GM21390 (cell line): ENCODE results near the gene EMC10.
A peak's percentile ranks its signal among the peaks of the same experiment; 100 is the strongest.
"Not testable (repeated sequence)": the region's sequence is repeated elsewhere in the genome, so short reads cannot be mapped to it uniquely, and the experiment has no call there.

Experiments used
- ATAC-seq: cut with Tn5 transposase; IDR thresholded peaks from one replicate; pipeline ENCODE4 v1.9.1; 2021; ENCODE audit not compliant: unreplicated experiment

The EMC10 gene

DNA sequence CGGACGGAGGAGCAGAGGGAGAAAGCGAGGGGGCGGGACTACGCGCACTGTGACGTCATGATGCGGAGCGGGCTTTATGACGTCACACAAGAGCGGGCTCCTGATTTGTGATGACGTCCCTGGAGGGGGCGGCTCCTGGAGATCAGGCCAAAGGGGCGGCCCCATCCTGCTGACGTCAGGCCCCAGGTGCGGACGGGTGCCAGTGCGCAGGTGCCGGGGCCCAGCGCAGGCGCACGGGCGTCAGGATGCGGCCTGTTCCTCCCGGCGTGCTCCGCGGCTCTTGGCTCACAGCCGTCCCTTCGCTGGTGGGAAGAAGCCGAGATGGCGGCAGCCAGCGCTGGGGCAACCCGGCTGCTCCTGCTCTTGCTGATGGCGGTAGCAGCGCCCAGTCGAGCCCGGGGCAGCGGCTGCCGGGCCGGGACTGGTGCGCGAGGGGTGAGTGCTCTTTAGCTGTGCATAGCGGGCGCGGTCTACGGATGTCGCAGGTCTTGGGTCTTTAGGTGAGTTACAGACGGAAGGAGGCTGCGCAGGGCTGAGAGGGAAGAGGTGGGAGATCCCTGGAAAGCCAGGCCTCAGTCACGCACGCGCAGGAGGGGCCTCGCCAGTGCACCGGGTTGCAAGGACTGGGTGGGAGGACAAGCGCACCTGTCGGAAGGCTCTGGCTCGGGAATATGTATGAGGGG is at the start of gene EMC10, which contains the start of gene GARIN5A:
Gene EMC10 (plus strand): TSS at position 284 of the 683 bp plus-strand sequence. CDS start 38 bp downstream, at position 322.
Gene GARIN5A (minus strand): TSS at position 625 of the 683 bp plus-strand sequence. CDS start 460 bp downstream, at position 165.
- peak; percentile 78 for ATAC-seq

DNA sequence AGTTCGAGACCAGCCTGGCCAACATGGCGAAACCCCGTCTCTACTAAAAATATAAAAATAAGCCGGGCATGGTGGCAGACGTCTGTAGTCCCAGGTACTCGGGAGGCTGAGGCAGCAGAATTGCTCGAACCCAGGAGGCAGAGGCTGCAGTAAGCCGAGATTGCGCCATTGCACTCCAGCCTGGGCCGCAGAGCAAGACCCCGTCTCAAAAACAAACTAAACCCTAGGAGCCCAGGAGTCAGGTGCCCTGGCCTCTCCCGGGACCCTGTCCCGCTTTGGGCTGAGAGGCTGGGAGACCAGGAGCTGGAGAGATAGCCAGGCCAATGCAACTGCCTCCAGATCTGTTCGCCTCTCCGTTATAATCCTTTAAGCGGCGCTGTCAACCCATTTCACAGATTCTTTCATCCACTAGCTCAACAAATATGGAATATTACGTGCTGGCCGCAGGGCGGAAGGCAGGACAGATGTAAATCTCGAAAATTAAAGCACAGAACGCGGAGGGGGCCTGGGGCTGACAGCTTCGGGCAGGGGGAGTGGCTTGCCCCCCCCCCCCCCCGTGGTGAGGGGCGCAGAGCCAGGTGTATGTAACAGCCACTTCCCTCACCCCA is 48.9 kb upstream of the EMC10 start:
- no peak for ATAC-seq

DNA sequence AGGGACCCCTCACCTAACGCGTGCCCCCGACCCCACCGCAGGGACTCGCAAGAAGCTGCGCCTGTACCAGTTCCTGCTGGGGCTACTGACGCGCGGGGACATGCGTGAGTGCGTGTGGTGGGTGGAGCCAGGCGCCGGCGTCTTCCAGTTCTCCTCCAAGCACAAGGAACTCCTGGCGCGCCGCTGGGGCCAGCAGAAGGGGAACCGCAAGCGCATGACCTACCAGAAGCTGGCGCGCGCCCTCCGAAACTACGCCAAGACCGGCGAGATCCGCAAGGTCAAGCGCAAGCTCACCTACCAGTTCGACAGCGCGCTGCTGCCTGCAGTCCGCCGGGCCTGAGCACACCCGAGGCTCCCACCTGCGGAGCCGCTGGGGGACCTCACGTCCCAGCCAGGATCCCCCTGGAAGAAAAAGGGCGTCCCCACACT is 48.3 kb upstream of the EMC10 start:
- ATAC-seq: no peak

DNA sequence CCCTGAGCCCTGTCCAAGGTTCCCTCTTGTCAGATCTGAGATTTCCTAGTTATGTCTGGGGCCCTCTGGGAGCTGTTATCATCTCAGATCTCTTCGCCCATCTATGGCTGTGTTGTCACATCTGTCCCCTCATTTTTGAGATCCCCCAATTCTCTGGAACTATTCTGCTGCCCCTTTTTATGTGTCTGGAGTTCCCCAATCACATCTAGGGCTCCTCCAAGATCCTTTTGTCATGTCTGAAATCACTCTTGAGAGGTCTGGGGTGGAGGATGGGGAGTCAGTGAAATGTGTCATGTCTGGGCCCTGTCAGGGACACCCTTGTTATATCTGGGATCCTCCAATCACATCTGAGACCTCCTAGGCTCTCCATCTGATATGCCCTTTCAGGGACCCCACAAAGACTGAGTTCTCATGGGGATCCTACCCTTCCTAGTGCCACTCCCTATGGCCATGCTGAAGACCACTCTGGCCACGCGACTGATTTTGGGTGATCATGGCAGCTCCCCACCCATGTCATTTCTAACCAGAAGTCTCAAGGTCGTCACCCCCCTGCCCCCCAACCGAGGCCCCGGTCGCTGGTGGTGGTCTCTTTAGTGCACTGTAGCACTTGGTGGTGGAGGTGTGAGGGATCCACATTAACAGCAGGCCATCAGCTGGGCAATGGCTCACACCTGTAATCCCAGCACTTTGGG is 47.4 kb upstream of the EMC10 start:
- no peak for ATAC-seq

DNA sequence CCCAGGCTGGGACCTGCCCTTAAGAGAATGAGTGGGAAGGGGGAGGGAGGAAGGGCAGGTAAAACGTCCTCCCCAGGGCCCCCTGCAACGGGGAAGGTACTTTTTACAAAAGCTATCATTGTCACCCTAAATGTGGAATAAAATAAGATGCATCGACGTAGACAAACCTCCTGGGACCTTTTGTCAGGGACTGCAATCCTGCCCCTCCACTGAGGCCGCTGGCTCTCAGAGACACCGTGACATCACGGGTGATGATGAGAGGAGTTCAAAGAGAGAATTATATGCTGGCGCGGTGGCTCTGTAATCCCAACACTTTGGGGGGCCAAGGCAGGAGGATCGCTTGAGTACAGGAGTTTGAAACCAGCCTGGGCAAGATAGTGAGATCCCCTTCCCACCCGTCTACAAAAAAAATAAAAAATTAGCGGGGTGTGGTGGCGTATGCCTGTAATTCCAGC is 45.4 kb upstream of the EMC10 start:
- no peak for ATAC-seq

DNA sequence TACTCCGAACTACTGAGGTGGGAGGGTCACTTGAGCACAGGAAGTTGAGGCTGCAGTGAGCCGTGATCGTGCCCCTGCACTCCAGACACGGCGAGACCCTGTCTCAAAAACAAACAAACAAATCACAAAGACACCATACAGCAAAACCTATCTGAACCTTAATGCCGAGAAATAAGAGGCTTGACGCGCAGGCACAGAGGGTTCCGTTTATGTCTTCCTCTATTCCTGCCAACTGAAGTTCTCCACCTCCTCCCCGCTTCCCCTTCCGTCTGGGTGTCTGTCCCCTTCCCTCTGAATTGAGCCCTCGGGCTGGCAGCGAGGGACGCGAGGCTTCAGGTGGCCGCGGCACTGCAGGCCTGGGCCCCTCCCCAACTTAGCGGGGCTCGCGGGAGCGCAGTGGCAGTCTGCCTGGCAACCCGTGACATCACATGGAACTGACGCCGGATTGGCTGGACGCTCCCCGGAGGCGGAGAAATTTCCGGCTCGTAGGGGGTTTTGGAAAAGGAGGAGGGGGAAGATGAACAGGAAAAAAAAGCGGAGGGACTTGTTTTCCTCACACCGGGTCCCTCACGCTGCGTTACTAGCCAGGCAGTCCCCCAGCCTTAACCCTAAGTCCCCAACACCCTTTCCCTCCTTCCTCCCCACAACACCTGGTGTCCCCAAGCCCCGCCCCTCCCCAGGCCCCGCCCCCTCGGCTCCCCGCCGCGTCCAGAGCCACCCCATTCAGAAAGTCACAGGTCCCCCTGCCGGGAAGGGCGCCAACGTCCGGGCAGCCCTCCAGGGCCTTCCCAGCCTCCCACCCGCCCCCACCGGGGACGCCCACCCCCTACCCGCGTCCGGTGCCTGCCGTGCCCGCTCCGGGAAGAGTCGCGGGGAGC is 44.7 kb upstream of the EMC10 start:
- ATAC-seq: peak; percentile 64

DNA sequence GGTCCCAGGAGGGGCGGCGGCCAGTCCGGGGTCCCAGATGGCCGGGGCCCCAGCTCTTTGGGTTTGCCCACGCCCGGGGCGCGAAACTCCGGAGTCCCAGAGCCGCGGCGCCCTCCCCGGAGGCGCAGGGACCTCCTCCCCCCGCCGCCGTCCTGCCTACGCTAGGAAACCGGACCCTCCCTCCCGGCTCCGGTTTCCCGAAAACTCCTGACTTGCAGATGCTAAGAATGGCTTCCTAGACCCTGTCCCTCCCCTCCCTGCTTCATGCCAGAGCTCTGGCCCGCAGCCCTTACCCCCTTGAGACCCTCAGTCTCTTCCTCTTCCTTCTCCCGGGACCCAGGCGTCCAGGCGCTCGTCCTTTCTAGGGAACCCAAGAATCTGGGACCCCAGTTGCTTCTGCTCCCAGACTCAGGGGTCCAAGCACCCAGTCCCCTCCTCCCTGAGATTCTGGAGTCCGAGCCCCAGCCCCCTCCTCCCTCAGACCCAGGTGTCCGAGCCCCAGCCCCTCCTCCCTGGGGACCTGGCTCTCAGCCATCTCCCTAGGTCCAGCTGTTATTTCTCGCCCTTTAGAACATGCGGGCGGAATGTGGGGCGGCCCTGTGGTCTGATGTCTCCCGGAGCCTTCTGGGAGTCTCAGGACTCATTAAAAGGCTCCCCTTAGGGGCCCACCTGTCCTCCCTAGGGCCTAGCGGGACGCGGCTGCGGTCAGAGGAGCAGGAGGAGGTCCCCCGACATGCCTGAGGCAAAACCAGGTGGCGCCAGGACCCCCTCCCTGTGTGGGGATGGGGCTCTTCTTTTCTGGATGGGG is 43.9 kb upstream of the EMC10 start, which contains the start of gene MYBPC2:
Gene MYBPC2 (plus strand): TSS at position 672 of the 808 bp plus-strand sequence. CDS start 62 bp downstream, at position 734.
- peak; percentile 7 for ATAC-seq

DNA sequence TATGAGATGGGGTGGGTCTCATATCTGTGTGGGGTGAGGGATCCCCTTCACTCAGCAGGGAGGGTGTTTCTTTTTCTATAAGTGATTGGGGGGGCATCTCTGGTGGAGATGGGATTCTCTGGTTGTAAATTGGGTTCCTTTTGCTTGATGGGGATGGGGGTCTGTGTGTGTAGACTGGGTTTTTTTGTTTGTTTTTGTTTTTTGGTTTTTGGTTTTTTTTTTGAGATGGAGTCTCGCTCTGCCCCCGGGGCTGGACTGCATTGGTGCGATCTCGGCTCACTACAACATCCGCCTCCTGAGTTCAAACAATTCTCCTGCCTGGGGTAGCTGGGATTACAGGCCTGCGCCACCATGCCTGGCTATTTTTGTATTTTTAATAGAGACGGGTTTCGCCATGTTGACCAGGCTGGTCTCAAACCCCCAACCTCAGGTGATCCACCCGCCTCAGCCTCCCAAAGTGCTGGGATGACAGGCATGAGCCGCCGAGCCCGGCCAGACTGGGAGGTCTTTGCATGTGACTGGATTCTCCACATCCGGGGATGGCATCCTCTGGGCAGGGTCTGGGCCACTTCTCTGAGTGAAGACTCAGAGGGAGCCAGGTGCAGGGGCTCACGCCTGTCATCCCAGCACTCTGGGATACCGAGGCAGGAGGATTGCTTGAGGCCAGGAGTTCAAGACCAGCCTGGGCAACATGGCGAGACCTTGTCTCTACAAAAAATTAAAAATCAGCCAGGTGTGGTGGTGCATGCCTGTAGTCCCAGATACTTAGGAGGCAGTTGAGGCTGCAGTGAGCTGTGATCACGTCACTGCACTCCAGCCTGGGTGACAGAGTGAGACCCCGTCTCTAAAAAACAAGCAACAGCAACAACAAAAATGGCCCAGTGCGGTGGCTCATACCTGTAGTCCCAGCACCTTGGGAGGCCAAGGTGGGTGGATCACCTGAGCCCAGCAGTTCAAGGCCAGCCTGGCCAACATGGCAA is 42.8 kb upstream of the EMC10 start:
- ATAC-seq: no peak

DNA sequence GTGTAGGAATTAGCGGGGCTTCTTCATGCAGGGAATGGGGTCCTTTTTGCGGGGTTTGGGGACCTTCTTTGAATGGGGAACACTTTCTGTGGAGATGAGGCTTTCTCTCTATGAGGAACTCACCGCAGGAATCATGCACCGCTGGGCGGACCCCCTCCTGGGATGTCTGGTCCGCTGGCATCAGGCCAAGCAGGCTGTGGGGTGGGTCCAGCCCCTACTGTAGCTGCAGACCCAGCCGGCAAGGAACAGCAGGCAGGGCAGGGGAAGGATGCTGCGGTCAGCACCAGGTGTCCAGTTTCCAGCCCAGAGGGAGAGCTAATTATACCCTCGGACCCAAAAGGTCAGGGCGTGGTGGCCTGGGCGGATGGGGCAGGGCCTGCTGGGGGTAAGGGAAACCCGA is 41.8 kb upstream of the EMC10 start:
- ATAC-seq: no peak

DNA sequence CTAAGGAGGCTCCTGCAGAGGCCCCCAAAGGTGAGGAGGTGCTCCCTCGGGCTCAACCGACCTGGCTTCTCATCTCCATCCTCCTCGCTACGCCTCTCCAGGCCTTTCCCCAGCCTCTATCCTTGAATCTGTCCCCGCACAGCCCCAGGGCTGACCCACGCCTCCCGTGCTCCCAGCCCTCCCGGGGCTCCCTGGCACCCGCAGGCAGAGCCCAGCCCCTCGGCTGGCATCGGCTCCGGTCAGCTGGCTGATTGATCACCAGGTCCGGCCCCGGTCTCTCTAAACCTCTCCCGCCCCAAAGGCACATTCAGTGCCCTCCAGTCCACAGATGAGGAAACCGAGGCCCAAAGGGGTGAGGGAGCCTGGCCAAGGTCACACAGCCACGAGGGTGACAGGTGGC is 41.1 kb upstream of the EMC10 start:
- ATAC-seq: no peak

DNA sequence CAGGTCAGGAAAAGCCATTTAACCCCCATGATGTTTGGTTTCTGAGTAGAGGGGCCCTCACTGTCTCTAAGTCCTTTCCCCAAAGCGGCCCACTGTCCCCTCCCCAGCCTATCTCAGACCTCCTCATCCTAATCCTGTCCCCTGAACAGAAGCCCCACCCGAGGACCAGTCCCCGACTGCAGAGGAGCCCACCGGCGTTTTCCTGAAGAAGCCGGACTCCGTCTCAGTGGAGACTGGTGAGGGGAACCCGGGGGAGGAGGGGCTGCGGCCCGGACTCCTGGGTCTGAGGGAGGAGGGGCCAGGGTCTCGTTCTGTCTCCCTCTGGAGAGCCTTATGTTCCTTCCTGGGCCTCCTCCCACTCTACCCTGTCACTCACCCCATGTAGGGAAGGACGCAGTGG is 40.7 kb upstream of the EMC10 start:
- no peak for ATAC-seq

DNA sequence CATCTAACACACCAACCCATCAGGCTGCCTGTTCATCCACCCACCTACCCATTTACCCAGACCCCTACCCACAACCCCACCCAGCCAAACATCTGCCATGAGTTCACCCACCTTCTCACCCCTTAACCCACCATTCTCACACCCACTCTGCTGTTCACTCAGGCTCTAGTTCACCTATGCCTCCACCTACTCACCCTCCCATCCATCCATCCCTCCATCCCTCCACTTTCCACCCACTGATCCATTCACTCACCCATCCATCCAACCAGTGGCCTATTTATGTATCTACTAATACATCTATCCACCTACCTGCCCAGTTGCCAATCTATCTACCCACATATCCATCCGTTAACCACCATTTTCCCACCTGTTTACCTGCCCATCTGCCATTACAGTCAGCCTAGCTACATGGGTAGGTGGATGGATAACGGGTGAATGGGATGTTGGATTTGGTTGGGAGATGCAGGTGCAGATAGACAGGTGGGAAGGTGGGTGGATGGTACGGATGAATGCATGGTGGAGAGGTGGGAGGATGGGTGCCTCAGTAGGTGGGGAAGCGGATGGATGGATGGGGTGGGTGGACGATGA is 38.4 kb upstream of the EMC10 start:
- no peak for ATAC-seq

DNA sequence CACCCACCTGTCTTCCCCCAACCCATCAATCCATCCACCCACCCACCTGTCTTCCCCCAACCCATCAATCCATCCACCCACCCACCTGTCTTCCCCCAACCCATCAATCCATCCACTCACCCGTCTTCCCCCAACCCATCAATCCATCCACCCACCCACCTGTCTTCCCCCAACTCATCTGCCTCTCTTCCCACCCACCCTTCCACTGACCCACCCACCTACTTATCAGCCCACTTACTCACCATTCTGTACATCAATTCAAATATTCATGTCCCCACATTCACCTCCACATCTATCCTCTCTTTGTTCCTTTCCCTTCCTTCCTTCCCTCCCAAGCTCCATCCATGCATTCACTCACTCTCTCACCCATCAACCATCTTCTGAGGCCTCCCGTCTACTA is 37.2 kb upstream of the EMC10 start:
- ATAC-seq: not testable (repeated sequence)

DNA sequence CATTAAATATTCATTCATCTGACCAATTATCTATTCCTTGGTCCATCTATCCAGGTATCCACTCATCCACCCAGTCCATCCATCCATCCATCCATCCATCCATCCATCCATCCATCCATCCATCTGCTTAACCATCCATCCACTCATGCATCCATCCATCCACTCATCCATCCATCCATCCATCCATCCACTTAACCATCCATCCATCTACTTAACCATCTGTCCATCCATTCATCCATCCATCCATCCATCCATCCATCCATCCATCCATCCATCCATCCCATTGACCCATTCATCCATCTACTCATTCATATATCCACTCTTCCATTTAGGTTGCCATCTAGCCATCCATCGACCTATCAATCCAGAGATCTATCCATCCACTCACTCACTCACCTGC is 32.2 kb upstream of the EMC10 start:
- no peak for ATAC-seq

DNA sequence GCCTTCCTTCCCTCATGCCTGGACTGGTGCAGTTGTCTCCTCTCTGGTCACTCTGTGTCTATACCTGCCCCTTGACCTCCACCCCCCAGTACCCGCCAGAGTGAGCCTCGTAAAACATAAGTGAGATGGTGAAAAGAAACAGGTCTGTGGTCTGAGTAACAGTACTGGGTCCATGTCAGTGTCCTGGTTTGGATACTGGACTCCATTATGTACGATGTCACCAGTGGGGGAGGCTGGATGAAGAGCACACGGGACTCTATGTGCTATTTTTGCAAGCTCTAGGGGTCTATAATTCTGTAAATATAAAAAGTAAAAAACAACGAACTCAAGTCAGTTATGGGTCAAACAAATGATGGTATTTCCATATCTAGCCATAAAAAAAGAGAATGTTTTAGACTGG is 29.3 kb upstream of the EMC10 start:
- no peak for ATAC-seq

DNA sequence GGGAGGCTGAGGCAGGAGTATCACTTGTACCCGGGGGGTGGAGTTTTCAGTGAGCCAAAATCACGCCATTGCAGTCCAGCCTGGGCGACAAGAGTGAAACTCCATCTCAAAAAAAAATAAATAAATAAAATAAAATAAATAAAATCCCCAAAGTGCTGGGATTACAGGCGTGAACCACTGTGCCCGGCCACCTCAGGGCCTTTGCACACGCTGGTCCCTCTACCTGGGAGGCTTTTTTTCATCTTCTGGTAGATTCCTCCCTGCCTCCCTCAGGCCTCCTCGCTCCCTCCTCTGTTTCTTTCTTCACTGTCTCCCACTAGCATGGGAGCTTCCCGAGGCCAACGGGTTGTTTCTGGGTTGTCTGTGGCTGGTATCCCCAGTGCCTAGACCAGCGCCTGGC is 28.6 kb upstream of the EMC10 start:
- no peak for ATAC-seq

DNA sequence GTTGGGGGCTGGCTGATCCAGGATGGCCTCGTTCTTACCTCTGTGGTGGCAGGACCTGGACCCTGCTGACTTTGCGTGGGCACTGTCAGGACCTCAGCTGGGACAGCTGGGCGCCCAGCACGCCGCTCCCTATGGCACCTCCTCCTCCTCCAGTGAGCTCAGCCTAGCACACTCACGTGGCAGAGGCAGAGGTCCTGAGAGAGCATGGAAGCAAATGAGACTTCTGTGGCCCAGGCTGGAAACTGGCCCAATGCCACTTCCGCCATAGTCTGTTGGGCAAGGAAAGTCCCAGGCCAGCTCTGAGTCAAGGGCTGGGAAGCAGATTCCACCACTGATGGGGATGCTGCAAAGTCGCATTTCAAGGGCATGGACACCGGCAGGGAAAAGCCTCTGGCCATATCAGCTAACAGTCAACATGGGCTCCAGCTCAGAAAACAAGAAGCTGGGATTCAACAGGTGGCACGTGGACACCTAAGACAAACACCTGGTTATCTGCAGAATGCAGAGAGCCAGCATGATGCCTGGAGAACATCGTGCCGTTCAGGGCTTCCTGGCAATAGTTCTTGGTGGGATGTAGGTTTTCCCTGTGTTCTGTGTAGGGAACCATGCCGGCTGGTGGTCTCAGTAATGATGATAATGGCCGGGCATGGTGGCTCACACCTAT is 26.9 kb upstream of the EMC10 start:
- no peak for ATAC-seq
